CD14-positive monocyte (primary cell): ENCODE results near the gene DCP1A. TPM values are rescaled to one million over a fixed set of nuclear protein-coding genes. Genes with fewer than 3 reads are reported as not detected.

Source experiments
- DNase-seq, 3 donors: peaks; one replicate each; pipeline ENCODE4 v3.0.0-alpha.2; 2011 to 2022
- H2AFZ ChIP-seq: 2 replicates; pipeline ENCODE4 v1.6.0; 2012; ENCODE audit warnings: mild to moderate bottlenecking, low read depth, low read length, inconsistent platforms; ENCODE audit not compliant: insufficient read depth, poor library complexity, severe bottlenecking
- H3K27ac ChIP-seq, 2 donors: 1 replicate in 1 of 2; 2 replicates in 1 of 2; pipeline ENCODE4 v1.5.1; 2012 to 2013; ENCODE audit warnings: low read length in 2 of 2, control low read depth in 1 of 2, inconsistent platforms in 1 of 2, low read depth in 1 of 2, mild to moderate bottlenecking in 1 of 2
- H3K27me3 ChIP-seq, 2 donors: one replicate each; pipeline versions ENCODE4 v1.6.0 to v1.6.1; 2011 to 2013; ENCODE audit warnings: low read length in 2 of 2; ENCODE audit not compliant: control insufficient read depth in 2 of 2, insufficient read depth in 2 of 2
- H3K36me3 ChIP-seq, 2 donors: replicated peaks in 1 of 2; 1 replicate in 1 of 2; 2 replicates in 1 of 2; pipeline versions ENCODE4 v1.5.1 to v1.6.1; 2012 to 2013; ENCODE audit warnings: low read length in 2 of 2, control low read depth in 1 of 2, inconsistent platforms in 1 of 2, mild to moderate bottlenecking in 1 of 2; ENCODE audit not compliant: insufficient read depth in 2 of 2, control insufficient read depth in 1 of 2
- H3K4me1 ChIP-seq, 2 donors: 1 replicate in 1 of 2; 2 replicates in 1 of 2; pipeline versions ENCODE4 v1.5.1 to v1.6.1; 2012 to 2013; ENCODE audit warnings: low read length in 2 of 2, control low read depth in 1 of 2, inconsistent platforms in 1 of 2, mild to moderate bottlenecking in 1 of 2, moderate library complexity in 1 of 2; ENCODE audit not compliant: insufficient read depth in 2 of 2, control insufficient read depth in 1 of 2
- H3K4me2 ChIP-seq: replicated peaks from 2 replicates; pipeline ENCODE3; 2012; ENCODE audit warnings: low read length, moderate library complexity, mild to moderate bottlenecking; ENCODE audit not compliant: poor library complexity, severe bottlenecking; ENCODE audit errors: extremely low read depth
- H3K4me3 ChIP-seq, 3 experiments: fragments of 200-600 bp in 1 of 3; sonication (generic) in 1 of 3; replicated peaks in 1 of 3; 1 replicate in 2 of 3; 2 replicates in 1 of 3; pipeline ENCODE4 v1.5.1; 2011 to 2013; ENCODE audit warnings: low read length in 3 of 3, mild to moderate bottlenecking in 3 of 3, control low read depth in 2 of 3, low read depth in 2 of 3, inconsistent platforms in 1 of 3, moderate library complexity in 1 of 3
- H3K79me2 ChIP-seq: 2 replicates; pipeline ENCODE4 v1.6.0; 2012; ENCODE audit warnings: mild to moderate bottlenecking, control low read depth, inconsistent platforms, low read length, moderate library complexity; ENCODE audit not compliant: insufficient read depth
- H3K9ac ChIP-seq: 2 replicates; pipeline ENCODE4 v1.6.0; 2017; ENCODE audit warnings: low read length, mild to moderate bottlenecking; ENCODE audit not compliant: insufficient read depth, poor library complexity, severe bottlenecking
- H3K9me3 ChIP-seq, 2 donors: replicated peaks in 1 of 2; 1 replicate in 1 of 2; 2 replicates in 1 of 2; pipeline versions ENCODE4 v1.5.1 to v1.6.1; 2012 to 2013; ENCODE audit warnings: low read length in 2 of 2, control low read depth in 1 of 2; ENCODE audit not compliant: control insufficient read depth in 1 of 2, insufficient read depth in 1 of 2
- H4K20me1 ChIP-seq: 2 replicates; pipeline ENCODE4 v1.6.0; 2012; ENCODE audit warnings: mild to moderate bottlenecking, low read length, control low read depth, moderate library complexity; ENCODE audit not compliant: insufficient read depth
- H3K27ac Mint-ChIP-seq, 7 donors: one replicate each; pipeline ENCODE4 v1.8.0; 2020; ENCODE audit warnings: mild to moderate bottlenecking in 7 of 7, mixed read lengths in 7 of 7, moderate library complexity in 6 of 7, inconsistent platforms in 2 of 7
- H3K27me3 Mint-ChIP-seq, 3 donors: one replicate each; pipeline ENCODE4 v1.8.0; 2021 to 2022; ENCODE audit warnings: low read depth in 3 of 3, mild to moderate bottlenecking in 3 of 3, mixed read lengths in 3 of 3, moderate library complexity in 3 of 3, inconsistent platforms in 1 of 3
- H3K36me3 Mint-ChIP-seq, 2 donors: one replicate each; pipeline ENCODE4 v1.8.0; 2020; ENCODE audit warnings: mixed read lengths in 2 of 2, inconsistent platforms in 1 of 2, mild to moderate bottlenecking in 1 of 2
- H3K4me1 Mint-ChIP-seq: one replicate; pipeline ENCODE4 v1.8.0; 2020; ENCODE audit warnings: mild to moderate bottlenecking, mixed read lengths
- H3K4me3 Mint-ChIP-seq, 2 donors: one replicate each; pipeline ENCODE4 v1.8.0; 2020; ENCODE audit warnings: mild to moderate bottlenecking in 2 of 2, mixed read lengths in 2 of 2, moderate library complexity in 1 of 2
- H3K9me3 Mint-ChIP-seq, 7 donors: one replicate each; pipeline ENCODE4 v1.8.0; 2020 to 2022; ENCODE audit warnings: mixed read lengths in 7 of 7, mild to moderate bottlenecking in 6 of 7, moderate library complexity in 6 of 7, inconsistent platforms in 2 of 7
- CTCF ChIP-seq: fragments of 200-600 bp; IDR thresholded peaks from one replicate; pipeline ENCODE4 v1.8.0; 2022; ENCODE audit warnings: antibody characterized with exemption, mild to moderate bottlenecking
- WGBS: methylation state at CpG from one replicate; pipeline ENCODE4 v1.1.5; 2013; ENCODE audit warnings: missing lambda C conversion rate; ENCODE audit not compliant: insufficient coverage; 5-methylcytosine and 5-hydroxymethylcytosine counted together
- intact Hi-C, 2 donors: fragments of 100-400 bp; cut with micrococcal nuclease; formaldehyde crosslinking; loops; one replicate each; pipeline versions ENCODE4 v1.15.0 to v1.15.1; 2023
- polyA plus RNA-seq, 3 donors: library from polyadenylated mRNA; depleted of rRNA in 1 of 3; unstranded in 2 of 3; stranded (reverse) in 1 of 3; fragments of 300-500 nt in 2 of 3; fragments of >200 nt in 1 of 3; fragmentation: Illumina TruSeq in 2 of 3; gene quantifications; 1 replicate in 2 of 3; 2 replicates in 1 of 3; pipeline ENCODE4 v1.2.3, GENCODE V29; 2012 to 2021

The DCP1A gene
- polyA plus RNA-seq, 3 donors: 11.9 to 25.4 (median 19.3) TPM

- 100% methylated on average over 1 of the region's 4 CpGs for WGBS
- Mint-ChIP-seq H3K4me3 (no peak overlapping the region), H3K36me3 (no peaks in the 10 kb centered on the region), H3K27me3 (peaks cover 0 to 4% (median 1%) of the 10 kb centered on the region in 3 donors), H3K27ac (peak overlapping the region in 1 of 7 donors; percentile 32), H3K4me1 (peaks cover 41% of the 10 kb centered on the region), H3K9me3 (peaks cover 0 to 3% (median 0%) of the 10 kb centered on the region in 7 donors)
- H3K4me2 ChIP-seq: no peak overlapping the region
- no peak for DNase-seq
- H3K27ac ChIP-seq: no peak overlapping the region
- no peaks in the 10 kb centered on the region for H3K36me3 ChIP-seq
- peaks cover 30 to 31% of the 10 kb centered on the region in 2 donors for H3K4me1 ChIP-seq
- no peaks in the 10 kb centered on the region for H3K27me3 ChIP-seq
- no peak for TF ChIP-seq CTCF
- H2AFZ ChIP-seq: no peak overlapping the region
- H3K4me3 ChIP-seq: no peak overlapping the region
- no peaks in the 10 kb centered on the region for H3K9me3 ChIP-seq
- peaks cover 5% of the 10 kb centered on the region for H3K79me2 ChIP-seq
- intact Hi-C loops: no loop called here
- H3K9ac ChIP-seq: no peak overlapping the region
- no peaks in the 10 kb centered on the region for H4K20me1 ChIP-seq
Observed at GRCh38 chr3:53263907-53264306, 83.4 kb downstream of the DCP1A start.

- peak overlapping the region in 1 of 2 donors; percentile 30 for H3K4me3 Mint-ChIP-seq
- H2AFZ ChIP-seq: peak overlapping the region; percentile 66
- peaks cover 0 to 3% (median 0%) of the 10 kb centered on the region in 7 donors for H3K9me3 Mint-ChIP-seq
- H3K27ac Mint-ChIP-seq: peak overlapping the region in 6 of 7 donors; percentile 15 to 85 (median 56)
- WGBS: 89% methylated on average over 2 of the region's 5 CpGs
- no peaks in the 10 kb centered on the region for H3K27me3 ChIP-seq
- H3K4me1 ChIP-seq: peaks cover 18 to 19% of the 10 kb centered on the region in 2 donors
- no peak for TF ChIP-seq CTCF
- H3K27ac ChIP-seq: peak overlapping the region; percentile 39 to 72
- intact Hi-C loops: no loop called here
- no peaks in the 10 kb centered on the region for H3K36me3 Mint-ChIP-seq
- peaks cover 0 to 2% (median 1%) of the 10 kb centered on the region in 3 donors for H3K27me3 Mint-ChIP-seq
- H3K4me2 ChIP-seq: peak overlapping the region; percentile 53
- no peaks in the 10 kb centered on the region for H4K20me1 ChIP-seq
- peak overlapping the region in 1 of 3 experiments; percentile 28 for H3K4me3 ChIP-seq
- H3K9ac ChIP-seq: no peak overlapping the region
- no peaks in the 10 kb centered on the region for H3K9me3 ChIP-seq
- H3K79me2 ChIP-seq: no peaks in the 10 kb centered on the region
- H3K36me3 ChIP-seq: no peaks in the 10 kb centered on the region
- no peak for DNase-seq
- H3K4me1 Mint-ChIP-seq: peaks cover 34% of the 10 kb centered on the region
Observed at GRCh38 chr3:53261712-53262111, 85.6 kb downstream of the DCP1A start.
